Measurements from ENCODE around the gene ARHGEF25.

The ARHGEF25 gene

GRCh38 chr12:57609101-57609780 lies 2.0 kb upstream of the ARHGEF25 start:
- Histone ChIP-seq H3K27me3 (ENCODE audit: low read length) (no peaks in the 10 kb centered on the region), H3F3A (ENCODE audit: insufficient read depth) (no peaks in the 10 kb centered on the region), H3K4me3 (ENCODE audit: insufficient read depth, low read length, poor library complexity, severe bottlenecking) (no peak overlapping the region), H3K9me3 (ENCODE audit: insufficient read depth, low read length) (no peaks in the 10 kb centered on the region), H3K27ac (ENCODE audit: low read depth, low read length) (no peak overlapping the region), H3K36me3 (ENCODE audit: low read length) (no peaks in the 10 kb centered on the region), H3K79me2 (ENCODE audit: insufficient read depth, low read length) (no peaks in the 10 kb centered on the region), H3K9ac (ENCODE audit: low read length) (no peak overlapping the region), H3K4me2 (ENCODE audit: low read depth, low read length, poor library complexity, severe bottlenecking) (no peak overlapping the region), H2AFZ (ENCODE audit: low read depth, low read length, severe bottlenecking) (no peak overlapping the region), H3K9me2 (replicated peaks; ENCODE audit: insufficient read depth, low read length) (no peaks in the 10 kb centered on the region), H4K20me1 (ENCODE audit: low read depth, low read length) (no peaks in the 10 kb centered on the region)
- TF ChIP-seq, protein P1, sequence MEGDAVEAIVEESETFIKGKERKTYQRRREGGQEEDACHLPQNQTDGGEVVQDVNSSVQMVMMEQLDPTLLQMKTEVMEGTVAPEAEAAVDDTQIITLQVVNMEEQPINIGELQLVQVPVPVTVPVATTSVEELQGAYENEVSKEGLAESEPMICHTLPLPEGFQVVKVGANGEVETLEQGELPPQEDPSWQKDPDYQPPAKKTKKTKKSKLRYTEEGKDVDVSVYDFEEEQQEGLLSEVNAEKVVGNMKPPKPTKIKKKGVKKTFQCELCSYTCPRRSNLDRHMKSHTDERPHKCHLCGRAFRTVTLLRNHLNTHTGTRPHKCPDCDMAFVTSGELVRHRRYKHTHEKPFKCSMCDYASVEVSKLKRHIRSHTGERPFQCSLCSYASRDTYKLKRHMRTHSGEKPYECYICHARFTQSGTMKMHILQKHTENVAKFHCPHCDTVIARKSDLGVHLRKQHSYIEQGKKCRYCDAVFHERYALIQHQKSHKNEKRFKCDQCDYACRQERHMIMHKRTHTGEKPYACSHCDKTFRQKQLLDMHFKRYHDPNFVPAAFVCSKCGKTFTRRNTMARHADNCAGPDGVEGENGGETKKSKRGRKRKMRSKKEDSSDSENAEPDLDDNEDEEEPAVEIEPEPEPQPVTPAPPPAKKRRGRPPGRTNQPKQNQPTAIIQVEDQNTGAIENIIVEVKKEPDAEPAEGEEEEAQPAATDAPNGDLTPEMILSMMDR (IDR thresholded peaks at IDR 0.05; ENCODE audit: insufficient read depth, low read length, poor library complexity, severe bottlenecking) = no peak
- no peak for TF ChIP-seq EZH2phosphoT487 (conservative IDR thresholded peaks at IDR 0.05; ENCODE audit: low read length)

- H3K79me2 ChIP-seq (ENCODE audit: insufficient read depth, low read length) = no peaks in the 10 kb centered on the region
Measured at GRCh38 chr12:57609781-57610553, 1.3 kb upstream of the ARHGEF25 start.

DNA sequence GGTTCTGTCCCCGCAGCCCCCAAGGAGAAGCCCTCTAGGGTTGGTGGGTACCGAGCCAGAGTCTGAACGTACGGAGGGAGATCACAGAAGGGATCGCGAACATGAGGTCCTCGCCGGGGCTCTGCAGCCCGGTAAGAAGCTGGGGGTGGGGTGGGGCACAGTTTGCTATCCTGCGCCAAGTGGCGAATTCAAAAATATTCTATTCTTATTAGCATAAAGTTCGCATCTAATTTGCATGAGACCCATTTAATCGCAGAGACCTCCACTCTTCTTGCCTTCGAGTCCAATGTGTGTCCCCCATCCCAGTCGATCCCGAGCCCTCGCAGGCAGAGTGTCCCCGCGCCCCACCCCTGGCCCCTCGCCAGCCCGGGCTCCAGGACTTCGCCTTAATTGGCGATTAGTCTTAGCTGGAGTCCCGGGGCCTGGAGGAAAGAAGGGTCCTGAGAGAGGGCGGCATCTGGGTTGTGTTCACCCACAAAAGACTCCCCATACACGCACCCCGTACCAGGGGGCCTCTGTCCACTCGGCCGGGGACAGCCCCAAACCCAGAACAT lies 604 bp upstream of the ARHGEF25 start:
- TF ChIP-seq, protein P1 (IDR thresholded peaks at IDR 0.05; ENCODE audit: insufficient read depth, low read length, poor library complexity, severe bottlenecking) = no peak
- TF ChIP-seq EZH2phosphoT487 (conservative IDR thresholded peaks at IDR 0.05; ENCODE audit: low read length) = no peak
- H3K27ac ChIP-seq (ENCODE audit: low read depth, low read length) = no peak overlapping the region
- no peak overlapping the region for H2AFZ ChIP-seq (ENCODE audit: low read depth, low read length, severe bottlenecking)
- H3K4me3 ChIP-seq (ENCODE audit: insufficient read depth, low read length, poor library complexity, severe bottlenecking) = no peak overlapping the region
- no peak overlapping the region for H3K9ac ChIP-seq (ENCODE audit: low read length)
- no peaks in the 10 kb centered on the region for H3K27me3 ChIP-seq (ENCODE audit: low read length)
- H3F3A ChIP-seq (ENCODE audit: insufficient read depth) = no peaks in the 10 kb centered on the region
- H3K4me2 ChIP-seq (ENCODE audit: low read depth, low read length, poor library complexity, severe bottlenecking) = no peak overlapping the region
- no peaks in the 10 kb centered on the region for H3K9me2 ChIP-seq (replicated peaks; ENCODE audit: insufficient read depth, low read length)
- no peaks in the 10 kb centered on the region for H4K20me1 ChIP-seq (ENCODE audit: low read depth, low read length)
- no peaks in the 10 kb centered on the region for H3K9me3 ChIP-seq (ENCODE audit: insufficient read depth, low read length)
- no peaks in the 10 kb centered on the region for H3K36me3 ChIP-seq (ENCODE audit: low read length)
- H3K79me2 ChIP-seq (ENCODE audit: insufficient read depth, low read length) = no peaks in the 10 kb centered on the region

More at GRCh38 chr12:57609781-57610553, 1.3 kb upstream of the ARHGEF25 start:
- no peaks in the 10 kb centered on the region for H3K36me3 ChIP-seq (ENCODE audit: low read length)
- no peak overlapping the region for H2AFZ ChIP-seq (ENCODE audit: low read depth, low read length, severe bottlenecking)
- no peak overlapping the region for H3K9ac ChIP-seq (ENCODE audit: low read length)
- TF ChIP-seq, protein P1 (IDR thresholded peaks at IDR 0.05; ENCODE audit: insufficient read depth, low read length, poor library complexity, severe bottlenecking) = no peak
- TF ChIP-seq EZH2phosphoT487 (conservative IDR thresholded peaks at IDR 0.05; ENCODE audit: low read length) = no peak
- no peak overlapping the region for H3K4me2 ChIP-seq (ENCODE audit: low read depth, low read length, poor library complexity, severe bottlenecking)
- no peaks in the 10 kb centered on the region for H3F3A ChIP-seq (ENCODE audit: insufficient read depth)
- no peaks in the 10 kb centered on the region for H3K27me3 ChIP-seq (ENCODE audit: low read length)
- H3K4me3 ChIP-seq (ENCODE audit: insufficient read depth, low read length, poor library complexity, severe bottlenecking) = no peak overlapping the region
- no peaks in the 10 kb centered on the region for H4K20me1 ChIP-seq (ENCODE audit: low read depth, low read length)
- no peaks in the 10 kb centered on the region for H3K9me3 ChIP-seq (ENCODE audit: insufficient read depth, low read length)
- H3K27ac ChIP-seq (ENCODE audit: low read depth, low read length) = no peak overlapping the region
- no peaks in the 10 kb centered on the region for H3K9me2 ChIP-seq (replicated peaks; ENCODE audit: insufficient read depth, low read length)
